ENCODE measurements around the gene HSF2.

The HSF2 gene

GRCh38 chr6:122482750-122483080 lies 83.3 kb downstream of the HSF2 start:
- no peaks in the 10 kb centered on the region for H3K9me3 ChIP-seq (ENCODE audit: insufficient read depth, low read length)
- no peaks in the 10 kb centered on the region for H3K79me2 ChIP-seq (ENCODE audit: insufficient read depth, low read length)
- no peaks in the 10 kb centered on the region for H3K27me3 ChIP-seq (ENCODE audit: low read length)
- H3F3A ChIP-seq (ENCODE audit: insufficient read depth) = no peaks in the 10 kb centered on the region
- no peak overlapping the region for H2AFZ ChIP-seq (ENCODE audit: low read depth, low read length, severe bottlenecking)
- no peak overlapping the region for H3K4me2 ChIP-seq (ENCODE audit: low read depth, low read length, poor library complexity, severe bottlenecking)
- TF ChIP-seq EZH2phosphoT487 (conservative IDR thresholded peaks at IDR 0.05; ENCODE audit: low read length) = no peak
- no peak for TF ChIP-seq CTCF (IDR thresholded peaks at IDR 0.05; ENCODE audit: insufficient read depth, low read length, poor library complexity, severe bottlenecking)
- no peaks in the 10 kb centered on the region for H4K20me1 ChIP-seq (ENCODE audit: low read depth, low read length)
- no peaks in the 10 kb centered on the region for H3K9me2 ChIP-seq (replicated peaks; ENCODE audit: insufficient read depth, low read length)
- no peak overlapping the region for H3K9ac ChIP-seq (ENCODE audit: low read length)
- H3K4me3 ChIP-seq (ENCODE audit: insufficient read depth, low read length, poor library complexity, severe bottlenecking) = no peak overlapping the region
- H3K36me3 ChIP-seq (ENCODE audit: low read length) = no peaks in the 10 kb centered on the region
- H3K27ac ChIP-seq (ENCODE audit: low read depth, low read length) = no peak overlapping the region

All from SU-DHL-6 (cell line).